Effector memory CD8-positive, alpha-beta T cell (primary cell): Measurements from ENCODE around the gene PCDHA9.
"Not testable (repeated sequence)": the region's sequence is repeated elsewhere in the genome, so short reads cannot be mapped to it uniquely, and the experiment has no call there.

ENCODE experiments used
- ATAC-seq: fragments of 150-1000 bp; cut with Tn5 transposase; replicated peaks from 2 replicates; pipeline ENCODE4 v1.10.0; 2021; ENCODE audit warnings: mild to moderate bottlenecking, moderate library complexity
- DNase-seq, 3 experiments: peaks; one replicate each; pipeline ENCODE4 v3.0.0; 2021
- H3K27ac Mint-ChIP-seq, 2 donors: one replicate each; pipeline ENCODE4 v1.8.0; 2022; ENCODE audit warnings: mild to moderate bottlenecking in 2 of 2, mixed read lengths in 2 of 2, moderate library complexity in 2 of 2
- H3K27me3 Mint-ChIP-seq, 2 donors: one replicate each; pipeline ENCODE4 v1.8.0; 2022; ENCODE audit warnings: mixed read lengths in 2 of 2
- H3K36me3 Mint-ChIP-seq: one replicate; pipeline ENCODE4 v1.8.0; 2022; ENCODE audit warnings: mild to moderate bottlenecking, moderate library complexity, mixed read lengths; ENCODE audit not compliant: insufficient read depth
- H3K4me1 Mint-ChIP-seq, 2 donors: one replicate each; pipeline ENCODE4 v1.8.0; 2022; ENCODE audit warnings: low read depth in 2 of 2, mixed read lengths in 2 of 2
- H3K4me3 Mint-ChIP-seq, 2 donors: one replicate each; pipeline ENCODE4 v1.8.0; 2022; ENCODE audit warnings: mild to moderate bottlenecking in 2 of 2, mixed read lengths in 2 of 2, moderate library complexity in 2 of 2
- H3K9me3 Mint-ChIP-seq, 2 donors: one replicate each; pipeline ENCODE4 v1.8.0; 2022; ENCODE audit warnings: mixed read lengths in 2 of 2

The PCDHA9 gene

DNA sequence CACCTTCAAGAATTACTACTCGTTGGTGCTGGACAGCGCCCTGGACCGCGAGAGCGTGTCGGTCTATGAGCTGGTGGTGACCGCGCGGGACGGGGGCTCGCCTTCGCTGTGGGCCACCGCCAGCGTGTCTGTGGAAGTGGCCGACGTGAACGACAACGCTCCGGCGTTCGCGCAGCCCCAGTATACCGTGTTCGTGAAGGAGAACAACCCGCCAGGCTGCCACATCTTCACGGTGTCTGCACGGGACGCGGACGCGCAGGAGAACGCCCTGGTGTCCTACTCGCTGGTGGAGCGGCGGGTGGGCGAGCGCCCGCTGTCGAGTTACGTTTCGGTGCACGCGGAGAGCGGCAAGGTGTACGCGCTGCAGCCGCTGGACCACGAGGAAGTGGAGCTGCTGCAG, 25.2 kb upstream of the PCDHA9 start:
- not testable (repeated sequence) for H3K9me3 Mint-ChIP-seq, H3K4me3 Mint-ChIP-seq, H3K36me3 Mint-ChIP-seq, ATAC-seq, DNase-seq, H3K27ac Mint-ChIP-seq, H3K4me1 Mint-ChIP-seq
- peaks cover 15 to 24% of the 10 kb centered on the region in 2 donors for H3K27me3 Mint-ChIP-seq

DNA sequence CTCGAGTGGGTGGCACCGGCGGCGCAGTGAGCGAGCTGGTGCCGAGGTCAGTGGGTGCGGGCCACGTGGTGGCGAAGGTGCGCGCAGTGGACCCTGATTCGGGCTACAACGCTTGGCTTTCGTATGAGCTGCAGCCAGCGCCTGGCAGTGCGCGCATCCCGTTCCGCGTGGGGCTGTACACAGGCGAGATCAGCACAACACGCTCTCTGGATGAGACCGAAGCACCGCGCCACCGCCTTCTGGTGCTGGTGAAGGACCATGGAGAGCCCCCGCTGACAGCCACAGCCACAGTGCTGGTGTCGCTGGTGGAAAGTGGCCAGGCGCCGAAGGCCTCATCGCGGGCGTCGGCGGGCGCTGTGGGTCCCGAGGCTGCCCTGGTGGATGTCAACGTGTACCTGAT, 24.7 kb upstream of the PCDHA9 start:
- ATAC-seq: no peak

DNA sequence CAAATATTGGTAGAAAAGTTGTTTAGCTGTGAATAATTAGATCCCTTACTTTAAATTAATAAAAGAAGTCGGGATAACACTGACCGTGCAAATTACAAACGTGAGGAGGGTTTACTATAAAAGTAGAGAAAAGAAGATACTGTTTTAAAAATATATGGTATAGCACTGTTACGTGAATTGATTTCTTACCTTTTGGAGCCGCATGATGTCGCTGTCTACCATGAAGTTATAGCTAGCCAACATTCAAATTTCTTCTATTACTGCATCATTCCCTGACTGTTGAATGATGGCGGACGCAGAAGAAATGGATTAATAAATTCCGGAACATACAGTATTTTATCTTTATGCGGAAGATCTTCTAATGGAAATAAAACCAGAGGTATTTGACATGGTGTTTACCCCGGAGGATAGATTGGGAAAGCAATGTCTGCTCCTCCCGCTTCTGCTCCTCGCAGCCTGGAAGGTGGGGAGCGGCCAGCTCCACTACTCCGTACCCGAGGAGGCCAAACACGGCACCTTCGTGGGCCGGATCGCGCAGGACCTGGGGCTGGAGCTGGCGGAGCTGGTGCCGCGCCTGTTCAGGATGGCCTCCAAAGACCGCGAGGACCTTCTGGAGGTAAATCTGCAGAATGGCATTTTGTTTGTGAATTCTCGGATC, 20.3 kb upstream of the PCDHA9 start, which contains the start of gene PCDHA6:
Gene PCDHA6, plus strand, starts transcription at position 257 of the 658 bp plus-strand sequence. Its CDS starts 132 bp downstream, at position 389.
- Mint-ChIP-seq H3K27me3 (peaks cover 20 to 26% of the 10 kb centered on the region in 2 donors), H3K4me1 (no peaks in the 10 kb centered on the region), H3K36me3 (no peaks in the 10 kb centered on the region), H3K9me3 (no peaks in the 10 kb centered on the region), H3K27ac (no peak within 1 kb of the TSS), H3K4me3 (no peak within 1 kb of the TSS)
- DNase-seq (no peak), ATAC-seq (no peak)

More for the DNA sequence above, 24.7 kb upstream of the PCDHA9 start:
- no peak overlapping the region for H3K27ac Mint-ChIP-seq
- H3K9me3 Mint-ChIP-seq: no peaks in the 10 kb centered on the region
- no peaks in the 10 kb centered on the region for H3K4me1 Mint-ChIP-seq
- H3K36me3 Mint-ChIP-seq: no peaks in the 10 kb centered on the region
- no peak overlapping the region for H3K4me3 Mint-ChIP-seq
- DNase-seq: no peak
- H3K27me3 Mint-ChIP-seq: peaks cover 15 to 19% of the 10 kb centered on the region in 2 donors

DNA sequence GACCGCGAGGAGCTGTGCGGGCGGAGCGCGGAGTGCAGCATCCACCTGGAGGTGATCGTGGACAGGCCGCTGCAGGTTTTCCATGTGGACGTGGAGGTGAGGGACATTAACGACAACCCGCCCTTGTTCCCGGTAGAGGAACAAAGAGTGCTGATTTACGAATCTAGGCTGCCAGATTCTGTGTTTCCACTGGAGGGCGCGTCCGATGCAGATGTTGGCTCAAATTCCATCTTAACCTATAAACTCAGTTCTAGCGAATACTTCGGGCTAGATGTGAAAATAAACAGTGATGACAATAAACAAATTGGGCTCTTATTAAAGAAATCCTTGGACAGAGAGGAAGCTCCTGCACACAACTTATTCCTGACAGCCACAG, 19.8 kb upstream of the PCDHA9 start:
- H3K27ac Mint-ChIP-seq: no peak overlapping the region
- no peaks in the 10 kb centered on the region for H3K9me3 Mint-ChIP-seq
- DNase-seq: no peak
- no peak for ATAC-seq
- H3K4me3 Mint-ChIP-seq: no peak overlapping the region
- peaks cover 24 to 31% of the 10 kb centered on the region in 2 donors for H3K27me3 Mint-ChIP-seq
- no peaks in the 10 kb centered on the region for H3K4me1 Mint-ChIP-seq
- H3K36me3 Mint-ChIP-seq: no peaks in the 10 kb centered on the region

DNA sequence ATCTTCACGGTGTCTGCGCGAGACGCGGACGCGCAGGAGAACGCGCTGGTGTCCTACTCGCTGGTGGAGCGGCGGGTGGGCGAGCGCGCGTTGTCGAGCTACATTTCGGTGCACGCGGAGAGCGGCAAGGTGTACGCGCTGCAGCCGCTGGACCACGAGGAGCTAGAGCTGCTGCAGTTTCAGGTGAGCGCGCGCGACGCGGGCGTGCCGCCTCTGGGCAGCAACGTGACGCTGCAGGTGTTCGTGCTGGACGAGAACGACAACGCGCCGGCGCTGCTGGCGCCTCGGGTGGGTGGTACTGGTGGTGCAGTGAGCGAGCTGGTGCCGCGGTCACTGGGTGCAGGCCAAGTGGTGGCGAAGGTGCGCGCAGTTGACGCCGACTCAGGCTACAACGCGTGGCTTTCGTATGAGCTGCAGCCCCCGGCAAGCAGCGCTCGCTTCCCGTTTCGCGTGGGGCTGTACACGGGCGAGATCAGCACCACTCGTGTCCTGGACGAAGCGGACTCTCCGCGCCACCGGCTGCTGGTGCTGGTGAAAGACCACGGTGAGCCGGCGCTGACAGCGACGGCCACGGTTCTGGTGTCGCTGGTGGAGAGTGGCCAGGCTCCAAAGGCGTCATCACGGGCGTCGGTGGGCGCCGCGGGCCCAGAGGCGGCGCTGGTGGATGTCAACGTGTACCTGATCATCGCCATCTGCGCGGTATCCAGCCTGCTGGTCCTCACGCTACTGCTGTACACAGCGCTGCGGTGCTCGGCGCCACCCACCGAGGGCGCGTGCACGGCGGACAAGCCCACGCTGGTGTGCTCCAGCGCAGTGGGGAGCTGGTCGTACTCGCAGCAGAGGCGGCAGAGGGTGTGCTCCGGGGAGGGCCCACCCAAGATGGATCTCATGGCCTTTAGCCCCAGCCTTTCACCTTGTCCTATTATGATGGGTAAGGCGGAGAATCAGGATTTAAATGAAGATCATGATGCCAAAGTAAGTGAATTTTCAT, 18.4 kb upstream of the PCDHA9 start:
- not testable (repeated sequence) for H3K36me3 Mint-ChIP-seq, ATAC-seq, H3K27ac Mint-ChIP-seq, DNase-seq, H3K4me1 Mint-ChIP-seq, H3K4me3 Mint-ChIP-seq, H3K9me3 Mint-ChIP-seq
- H3K27me3 Mint-ChIP-seq: peaks cover 24 to 43% of the 10 kb centered on the region in 2 donors

DNA sequence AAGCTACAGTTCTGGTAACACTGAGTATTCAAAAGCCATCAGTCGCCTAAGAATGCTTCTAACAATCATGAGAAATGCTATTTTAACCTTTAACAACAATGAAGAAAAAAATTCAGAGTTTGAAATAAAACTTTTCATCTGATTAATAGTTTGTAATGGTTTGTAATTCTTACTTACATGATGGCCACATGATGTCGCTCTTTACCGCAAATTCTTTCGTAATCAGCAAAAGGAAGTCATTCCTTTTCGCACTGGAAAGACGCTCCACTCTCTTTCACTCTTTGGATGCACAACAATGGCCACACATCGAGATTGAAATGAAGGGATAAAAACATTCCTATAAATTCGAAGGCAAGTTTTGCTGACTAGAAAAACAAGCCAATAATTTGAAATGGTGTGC, 14.2 kb upstream of the PCDHA9 start, which contains the start of gene PCDHA7:
Gene PCDHA7, plus strand, starts transcription at position 277 of the 400 bp plus-strand sequence. Its CDS starts 115 bp downstream, at position 392.
- H3K27ac Mint-ChIP-seq: no peak within 1 kb of the TSS
- peaks cover 15 to 24% of the 10 kb centered on the region in 2 donors for H3K27me3 Mint-ChIP-seq
- no peak within 1 kb of the TSS for H3K4me3 Mint-ChIP-seq
- no peak for ATAC-seq
- no peak for DNase-seq
- H3K4me1 Mint-ChIP-seq: no peaks in the 10 kb centered on the region
- H3K36me3 Mint-ChIP-seq: no peaks in the 10 kb centered on the region
- no peaks in the 10 kb centered on the region for H3K9me3 Mint-ChIP-seq

DNA sequence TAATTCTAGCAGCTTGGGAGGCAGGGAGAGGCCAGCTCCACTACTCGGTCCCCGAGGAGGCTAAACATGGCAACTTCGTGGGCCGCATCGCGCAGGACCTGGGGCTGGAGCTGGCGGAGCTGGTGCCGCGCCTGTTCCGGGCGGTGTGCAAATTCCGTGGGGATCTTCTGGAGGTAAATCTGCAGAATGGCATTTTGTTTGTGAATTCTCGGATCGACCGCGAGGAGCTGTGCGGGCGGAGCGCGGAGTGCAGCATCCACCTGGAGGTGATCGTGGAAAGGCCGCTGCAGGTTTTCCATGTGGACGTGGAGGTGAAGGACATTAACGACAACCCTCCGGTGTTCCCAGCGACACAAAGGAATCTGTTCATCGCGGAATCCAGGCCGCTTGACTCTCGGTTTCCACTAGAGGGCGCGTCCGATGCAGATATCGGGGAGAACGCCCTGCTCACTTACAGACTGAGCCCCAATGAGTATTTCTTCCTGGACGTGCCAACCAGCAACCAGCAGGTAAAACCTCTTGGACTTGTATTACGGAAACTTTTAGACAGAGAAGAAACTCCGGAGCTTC, 13.7 kb upstream of the PCDHA9 start:
- not testable (repeated sequence) for DNase-seq, H3K9me3 Mint-ChIP-seq, H3K4me3 Mint-ChIP-seq, H3K36me3 Mint-ChIP-seq, H3K4me1 Mint-ChIP-seq, ATAC-seq, H3K27ac Mint-ChIP-seq
- H3K27me3 Mint-ChIP-seq: peaks cover 16 to 28% of the 10 kb centered on the region in 2 donors

DNA sequence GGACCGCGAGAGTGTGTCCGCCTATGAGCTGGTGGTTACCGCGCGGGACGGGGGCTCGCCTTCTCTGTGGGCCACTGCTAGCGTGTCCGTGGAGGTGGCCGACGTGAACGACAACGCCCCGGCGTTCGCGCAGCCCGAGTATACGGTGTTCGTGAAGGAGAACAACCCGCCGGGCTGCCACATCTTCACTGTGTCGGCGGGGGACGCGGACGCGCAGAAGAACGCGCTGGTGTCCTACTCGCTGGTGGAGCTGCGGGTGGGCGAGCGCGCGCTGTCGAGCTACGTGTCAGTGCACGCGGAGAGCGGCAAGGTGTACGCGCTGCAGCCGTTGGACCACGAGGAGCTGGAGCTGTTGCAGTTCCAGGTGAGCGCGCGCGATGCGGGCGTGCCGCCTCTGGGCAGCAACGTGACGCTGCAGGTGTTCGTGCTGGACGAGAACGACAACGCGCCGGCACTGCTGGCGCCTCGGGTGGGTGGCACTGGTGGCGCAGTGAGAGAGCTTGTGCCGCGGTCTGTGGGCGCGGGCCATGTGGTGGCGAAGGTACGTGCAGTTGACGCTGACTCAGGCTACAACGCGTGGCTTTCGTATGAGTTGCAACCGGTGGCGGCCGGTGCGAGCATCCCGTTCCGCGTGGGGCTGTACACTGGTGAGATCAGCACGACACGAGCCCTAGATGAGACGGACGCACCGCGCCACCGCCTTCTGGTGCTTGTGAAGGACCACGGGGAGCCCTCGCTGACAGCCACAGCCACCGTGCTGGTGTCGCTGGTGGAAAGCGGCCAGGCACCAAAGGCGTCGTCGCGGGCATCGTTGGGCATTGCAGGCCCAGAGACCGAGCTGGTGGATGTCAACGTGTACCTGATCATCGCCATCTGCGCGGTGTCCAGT, 12.3 kb upstream of the PCDHA9 start:
- H3K4me3 Mint-ChIP-seq: no peak overlapping the region

DNA sequence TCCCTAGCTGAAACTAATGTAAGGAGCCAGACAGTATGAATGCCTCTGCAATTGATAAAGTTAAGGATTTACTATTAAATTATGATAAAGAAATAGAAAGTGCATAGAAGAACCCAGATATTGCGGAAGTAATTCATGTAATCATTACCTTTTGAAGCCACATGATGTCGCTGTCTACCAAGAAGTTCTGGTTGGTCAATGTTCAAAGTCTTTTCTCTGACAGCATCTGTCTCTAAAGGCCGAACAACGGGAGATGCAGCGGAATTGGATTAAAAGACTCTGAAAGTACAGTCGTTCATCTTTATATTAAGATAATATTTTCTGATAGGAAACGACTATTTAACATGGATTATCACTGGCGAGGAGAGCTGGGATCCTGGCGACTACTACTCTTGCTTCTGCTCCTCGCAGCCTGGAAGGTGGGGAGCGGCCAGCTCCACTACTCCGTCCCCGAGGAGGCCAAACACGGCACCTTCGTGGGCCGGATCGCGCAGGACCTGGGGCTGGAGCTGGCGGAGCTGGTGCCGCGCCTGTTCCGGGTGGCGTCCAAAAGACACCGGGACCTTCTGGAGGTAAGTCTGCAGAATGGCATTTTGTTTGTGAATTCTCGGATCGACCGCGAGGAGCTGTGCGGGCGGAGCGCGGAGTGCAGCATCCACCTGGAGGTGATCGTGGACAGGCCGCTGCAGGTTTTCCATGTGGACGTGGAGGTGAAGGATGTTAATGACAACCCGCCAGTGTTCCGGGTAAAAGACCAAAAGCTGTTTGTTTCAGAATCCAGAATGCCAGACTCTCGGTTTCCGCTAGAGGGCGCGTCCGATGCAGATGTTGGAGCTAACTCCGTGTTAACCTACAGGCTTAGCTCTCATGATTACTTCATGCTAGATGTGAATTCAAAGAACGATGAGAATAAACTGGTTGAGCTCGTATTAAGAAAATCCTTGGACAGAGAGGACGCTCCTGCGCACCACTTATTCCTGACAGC, 6.9 kb upstream of the PCDHA9 start, which contains the start of gene PCDHA8:
Gene PCDHA8, plus strand, starts transcription at position 210 of the 985 bp plus-strand sequence. Its CDS starts 135 bp downstream, at position 345.
- ATAC-seq (no peak), DNase-seq (no peak)
- Mint-ChIP-seq H3K9me3 (no peaks in the 10 kb centered on the region), H3K4me1 (no peaks in the 10 kb centered on the region), H3K36me3 (no peaks in the 10 kb centered on the region), H3K27ac (no peak within 1 kb of the TSS), H3K4me3 (no peak within 1 kb of the TSS), H3K27me3 (peaks cover 14 to 15% of the 10 kb centered on the region in 2 donors)

More for the DNA sequence above, 12.3 kb upstream of the PCDHA9 start:
- DNase-seq: no peak
- no peak overlapping the region for H3K27ac Mint-ChIP-seq
- no peaks in the 10 kb centered on the region for H3K36me3 Mint-ChIP-seq
- H3K4me1 Mint-ChIP-seq: no peaks in the 10 kb centered on the region
- H3K27me3 Mint-ChIP-seq: peaks cover 24 to 30% of the 10 kb centered on the region in 2 donors
- no peaks in the 10 kb centered on the region for H3K9me3 Mint-ChIP-seq
- no peak for ATAC-seq

DNA sequence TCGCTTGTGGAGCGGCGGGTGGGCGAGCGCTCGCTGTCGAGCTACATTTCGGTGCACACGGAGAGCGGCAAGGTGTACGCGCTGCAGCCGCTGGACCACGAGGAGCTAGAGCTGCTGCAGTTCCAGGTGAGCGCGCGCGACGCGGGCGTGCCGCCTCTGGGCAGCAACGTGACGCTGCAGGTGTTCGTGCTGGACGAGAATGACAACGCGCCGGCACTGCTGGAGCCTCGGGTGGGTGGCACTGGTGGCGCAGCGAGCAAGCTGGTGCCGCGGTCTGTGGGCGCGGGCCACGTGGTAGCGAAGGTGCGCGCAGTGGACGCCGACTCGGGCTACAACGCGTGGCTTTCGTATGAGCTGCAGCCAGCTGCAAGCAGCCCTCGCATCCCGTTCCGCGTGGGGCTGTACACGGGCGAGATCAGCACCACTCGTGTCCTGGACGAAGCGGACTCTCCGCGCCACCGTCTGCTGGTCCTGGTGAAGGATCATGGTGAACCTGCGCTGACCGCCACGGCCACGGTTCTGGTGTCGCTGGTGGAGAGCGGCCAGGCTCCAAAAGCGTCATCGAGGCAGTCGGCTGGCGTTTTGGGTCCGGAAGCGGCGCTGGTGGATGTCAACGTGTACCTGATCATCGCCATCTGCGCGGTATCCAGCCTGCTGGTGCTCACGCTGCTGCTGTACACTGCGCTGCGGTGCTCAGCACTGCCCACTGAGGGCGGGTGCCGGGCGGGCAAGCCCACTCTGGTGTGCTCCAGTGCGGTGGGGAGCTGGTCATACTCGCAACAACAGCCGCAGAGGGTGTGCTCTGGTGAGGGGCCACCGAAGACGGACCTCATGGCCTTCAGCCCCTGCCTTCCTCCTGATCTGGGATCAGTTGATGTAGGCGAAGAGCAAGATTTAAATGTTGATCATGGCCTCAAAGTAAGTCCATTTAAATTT, 5.1 kb upstream of the PCDHA9 start:
- no peaks in the 10 kb centered on the region for H3K36me3 Mint-ChIP-seq
- DNase-seq: no peak
- no peak overlapping the region for H3K4me3 Mint-ChIP-seq
- no peaks in the 10 kb centered on the region for H3K9me3 Mint-ChIP-seq
- ATAC-seq: no peak
- H3K4me1 Mint-ChIP-seq: no peaks in the 10 kb centered on the region
- peaks cover 23 to 32% of the 10 kb centered on the region in 2 donors for H3K27me3 Mint-ChIP-seq
- no peak overlapping the region for H3K27ac Mint-ChIP-seq
